ENCODE measurements around the gene LDLRAD1.
"Not testable (repeated sequence)": the region's sequence is repeated elsewhere in the genome, so short reads cannot be mapped to it uniquely, and the experiment has no call there.

LDLRAD1 gene

GRCh38 chr1:54037476-54037875 lies 19.5 kb upstream of the LDLRAD1 start:
- no peak for TF ChIP-seq POLR2A (IDR thresholded peaks at IDR 0.05; ENCODE audit: low read length)
- TF ChIP-seq GATA1 (IDR thresholded peaks at IDR 0.05; ENCODE audit: low read depth, low read length): no peak
- peak; percentile 15 to 39 for DNase-seq

GRCh38 chr1:54028306-54029251 lies 10.6 kb upstream of the LDLRAD1 start:
- DNase-seq: no peak
- TF ChIP-seq GATA1 (IDR thresholded peaks at IDR 0.05; ENCODE audit: low read depth, low read length) (no peak), POLR2A (IDR thresholded peaks at IDR 0.05; ENCODE audit: low read length) (no peak)

- DNase-seq: no peak
- TF ChIP-seq GATA1 (IDR thresholded peaks at IDR 0.05; ENCODE audit: low read depth, low read length): no peak
- TF ChIP-seq POLR2A (IDR thresholded peaks at IDR 0.05; ENCODE audit: low read length): no peak
Measured at GRCh38 chr1:54027848-54028247, 9.9 kb upstream of the LDLRAD1 start.

GRCh38 chr1:54024811-54025210 lies 6.8 kb upstream of the LDLRAD1 start:
- not testable (repeated sequence) for DNase-seq

GRCh38 chr1:54024358-54024757 lies 6.4 kb upstream of the LDLRAD1 start:
- no peak for DNase-seq
- TF ChIP-seq POLR2A (IDR thresholded peaks at IDR 0.05; ENCODE audit: low read length) (no peak), GATA1 (IDR thresholded peaks at IDR 0.05; ENCODE audit: low read depth, low read length) (no peak)

GRCh38 chr1:54019562-54020176 lies 1.7 kb upstream of the LDLRAD1 start:
- DNase-seq: not testable (repeated sequence)

GRCh38 chr1:54018635-54019034 lies 649 bp upstream of the LDLRAD1 start:
- TF ChIP-seq POLR2A (IDR thresholded peaks at IDR 0.05; ENCODE audit: low read length) (no peak), GATA1 (IDR thresholded peaks at IDR 0.05; ENCODE audit: low read depth, low read length) (no peak)
- DNase-seq: no peak

- TF ChIP-seq GATA1 (IDR thresholded peaks at IDR 0.05; ENCODE audit: low read depth, low read length) (no peak), POLR2A (IDR thresholded peaks at IDR 0.05; ENCODE audit: low read length) (no peak)
- no peak for DNase-seq
Measured at GRCh38 chr1:54016343-54017282, 1.4 kb downstream of the LDLRAD1 start.

- no peak for TF ChIP-seq GATA1 (IDR thresholded peaks at IDR 0.05; ENCODE audit: low read depth, low read length)
- no peak for TF ChIP-seq POLR2A (IDR thresholded peaks at IDR 0.05; ENCODE audit: low read length)
- DNase-seq: no peak
Measured at GRCh38 chr1:54014009-54014629, 3.9 kb downstream of the LDLRAD1 start.

GRCh38 chr1:54013393-54014008 lies 4.5 kb downstream of the LDLRAD1 start:
- TF ChIP-seq GATA1 (IDR thresholded peaks at IDR 0.05; ENCODE audit: low read depth, low read length) (no peak), POLR2A (IDR thresholded peaks at IDR 0.05; ENCODE audit: low read length) (no peak)

GRCh38 chr1:54012863-54013262 lies 5.1 kb downstream of the LDLRAD1 start:
- no peak for DNase-seq
- TF ChIP-seq GATA1 (IDR thresholded peaks at IDR 0.05; ENCODE audit: low read depth, low read length) (no peak), POLR2A (IDR thresholded peaks at IDR 0.05; ENCODE audit: low read length) (no peak)

More at GRCh38 chr1:54013393-54014008, 4.5 kb downstream of the LDLRAD1 start:
- DNase-seq: no peak

- no peak for TF ChIP-seq GATA1 (IDR thresholded peaks at IDR 0.05; ENCODE audit: low read depth, low read length)
- TF ChIP-seq POLR2A (IDR thresholded peaks at IDR 0.05; ENCODE audit: low read length): no peak
- no peak for DNase-seq
Measured at GRCh38 chr1:54012008-54012325, 6.0 kb downstream of the LDLRAD1 start.

- TF ChIP-seq GATA1 (IDR thresholded peaks at IDR 0.05; ENCODE audit: low read depth, low read length) (no peak), POLR2A (IDR thresholded peaks at IDR 0.05; ENCODE audit: low read length) (no peak)
- no peak for DNase-seq
Measured at GRCh38 chr1:54011316-54012007, 6.5 kb downstream of the LDLRAD1 start.

Data from erythroblast (primary cell).